Activated CD4-positive, alpha-beta T cell treated with anti-CD3 and anti-CD28 coated beads for 48 hours (primary cell): ENCODE data around the gene GTPBP6.
"Not testable (repeated sequence)": the region's sequence is repeated elsewhere in the genome, so short reads cannot be mapped to it uniquely, and the experiment has no call there.

Source experiments
- DNase-seq: peaks from one replicate; pipeline ENCODE4 v3.0.0-alpha.2; 2020

Gene GTPBP6

GRCh38 chrX:334971-335757 lies 16.6 kb upstream of the GTPBP6 start:
- DNase-seq, result no peak

- no peak for DNase-seq
Observed at GRCh38 chrX:334331-334891, 15.8 kb upstream of the GTPBP6 start.

GRCh38 chrX:333611-334311 lies 15.2 kb upstream of the GTPBP6 start:
- no peak for DNase-seq

DNA sequence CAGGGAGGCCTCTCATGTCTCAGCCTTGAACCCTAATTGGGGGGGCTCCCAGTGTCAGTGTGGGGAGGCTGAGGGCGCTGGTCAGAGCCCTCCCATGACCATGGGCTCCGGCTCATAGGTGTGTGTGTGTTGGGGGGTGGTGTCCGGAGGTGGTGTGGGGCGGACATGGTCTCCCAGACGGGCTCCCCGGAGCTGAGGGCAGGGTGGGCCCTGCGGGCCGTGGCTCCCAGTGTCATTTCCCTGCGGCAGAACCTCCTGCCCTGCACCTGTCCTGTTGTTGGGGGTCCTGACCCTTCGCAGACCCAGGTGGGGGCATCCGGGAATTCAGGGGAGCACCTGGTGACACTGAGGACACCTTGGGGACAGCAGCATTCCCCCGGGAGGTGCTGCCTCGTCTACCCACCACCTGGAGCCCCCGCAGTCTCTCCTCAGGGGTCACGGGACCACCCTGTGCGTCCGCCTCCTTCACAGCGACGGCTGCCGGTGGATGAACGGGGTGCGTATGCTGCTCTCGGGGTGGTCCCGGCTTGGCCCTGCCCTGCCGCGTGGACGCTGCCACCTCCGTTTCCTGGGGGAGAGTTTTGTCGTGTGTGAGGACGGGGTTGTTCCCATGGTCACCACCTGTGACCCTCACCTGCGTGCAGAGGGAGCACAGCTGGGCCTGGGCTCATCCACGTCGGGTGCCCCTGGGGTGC lies 14.5 kb upstream of the GTPBP6 start:
- no peak for DNase-seq

- DNase-seq, result no peak
Observed at GRCh38 chrX:332496-332860, 13.9 kb upstream of the GTPBP6 start.

DNA sequence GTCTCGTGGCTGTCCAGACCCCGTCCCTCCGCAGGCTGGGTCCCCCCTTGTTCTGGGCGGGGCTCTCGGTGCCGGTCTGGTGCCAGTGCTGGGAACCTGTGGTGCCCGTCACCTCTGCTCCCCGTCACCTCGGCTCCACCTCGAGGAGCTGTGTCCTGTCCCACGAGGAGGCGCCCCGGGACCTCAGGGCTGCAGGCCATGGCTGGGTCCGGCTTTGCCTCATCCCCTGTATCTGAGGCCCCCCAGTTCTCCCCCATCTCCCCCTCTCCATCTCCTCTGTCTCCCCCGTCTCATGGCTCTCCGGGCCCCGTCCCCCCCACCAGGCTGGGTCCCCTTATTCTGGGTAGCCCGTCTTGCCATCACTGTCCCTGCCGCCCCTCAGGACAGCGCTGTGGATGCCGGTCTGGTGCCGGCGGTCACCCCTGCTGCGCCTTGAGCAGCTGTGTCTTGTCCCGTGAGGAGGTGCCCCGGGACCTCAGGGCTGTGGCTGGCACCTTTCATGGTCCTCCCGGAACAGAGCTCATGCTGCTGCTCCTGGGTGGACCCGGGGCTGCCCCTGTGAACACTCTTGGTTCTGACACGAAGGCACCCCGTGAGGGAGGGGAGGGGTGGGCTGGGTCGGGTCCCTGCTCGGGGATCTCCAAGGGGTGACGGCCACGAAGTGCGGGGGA lies 13.4 kb upstream of the GTPBP6 start:
- no peak for DNase-seq

DNA sequence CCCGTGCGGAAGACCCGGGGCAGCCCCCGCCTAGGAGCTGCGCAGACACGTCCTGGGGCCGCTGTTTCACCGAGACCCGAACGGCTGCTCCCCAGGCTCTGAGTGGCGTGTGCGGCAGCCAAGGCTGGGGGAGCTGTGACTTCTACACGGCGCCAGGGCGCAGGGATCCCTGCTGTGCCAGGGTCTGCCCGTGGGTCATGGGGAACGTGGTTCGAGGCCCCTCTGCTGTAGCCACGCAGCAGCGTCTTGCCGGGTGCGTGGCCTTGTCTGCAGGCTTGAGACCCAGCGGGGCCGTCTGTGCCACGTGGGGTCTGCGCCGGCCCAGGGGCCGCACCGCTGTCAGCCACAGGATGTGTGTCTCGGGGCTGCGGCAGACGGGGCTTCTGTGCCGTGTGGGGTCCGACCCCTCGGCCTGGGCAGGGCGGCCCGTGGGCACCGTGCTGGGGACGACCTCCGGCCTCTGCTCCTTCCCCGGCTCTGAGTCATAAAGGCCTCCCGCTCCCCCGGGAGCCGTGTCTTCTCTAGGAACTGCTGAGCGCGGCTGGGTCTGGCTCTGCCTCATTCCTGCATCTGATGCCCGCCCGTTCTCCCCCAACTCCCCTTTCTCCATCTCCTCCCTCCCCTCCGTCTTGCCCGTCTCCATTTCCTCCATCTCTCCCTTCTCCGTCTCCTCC lies 12.7 kb upstream of the GTPBP6 start:
- DNase-seq, result no peak

GRCh38 chrX:330726-331150 lies 12.1 kb upstream of the GTPBP6 start:
- no peak for DNase-seq

- DNase-seq, result not testable (repeated sequence)
Observed at GRCh38 chrX:330141-330725, 11.6 kb upstream of the GTPBP6 start.

GRCh38 chrX:329291-329910 lies 10.8 kb upstream of the GTPBP6 start:
- no peak for DNase-seq

- no peak for DNase-seq
Observed at GRCh38 chrX:327660-328126, 9.1 kb upstream of the GTPBP6 start.

- not testable (repeated sequence) for DNase-seq
Observed at GRCh38 chrX:324664-325063, 6.1 kb upstream of the GTPBP6 start.

DNA sequence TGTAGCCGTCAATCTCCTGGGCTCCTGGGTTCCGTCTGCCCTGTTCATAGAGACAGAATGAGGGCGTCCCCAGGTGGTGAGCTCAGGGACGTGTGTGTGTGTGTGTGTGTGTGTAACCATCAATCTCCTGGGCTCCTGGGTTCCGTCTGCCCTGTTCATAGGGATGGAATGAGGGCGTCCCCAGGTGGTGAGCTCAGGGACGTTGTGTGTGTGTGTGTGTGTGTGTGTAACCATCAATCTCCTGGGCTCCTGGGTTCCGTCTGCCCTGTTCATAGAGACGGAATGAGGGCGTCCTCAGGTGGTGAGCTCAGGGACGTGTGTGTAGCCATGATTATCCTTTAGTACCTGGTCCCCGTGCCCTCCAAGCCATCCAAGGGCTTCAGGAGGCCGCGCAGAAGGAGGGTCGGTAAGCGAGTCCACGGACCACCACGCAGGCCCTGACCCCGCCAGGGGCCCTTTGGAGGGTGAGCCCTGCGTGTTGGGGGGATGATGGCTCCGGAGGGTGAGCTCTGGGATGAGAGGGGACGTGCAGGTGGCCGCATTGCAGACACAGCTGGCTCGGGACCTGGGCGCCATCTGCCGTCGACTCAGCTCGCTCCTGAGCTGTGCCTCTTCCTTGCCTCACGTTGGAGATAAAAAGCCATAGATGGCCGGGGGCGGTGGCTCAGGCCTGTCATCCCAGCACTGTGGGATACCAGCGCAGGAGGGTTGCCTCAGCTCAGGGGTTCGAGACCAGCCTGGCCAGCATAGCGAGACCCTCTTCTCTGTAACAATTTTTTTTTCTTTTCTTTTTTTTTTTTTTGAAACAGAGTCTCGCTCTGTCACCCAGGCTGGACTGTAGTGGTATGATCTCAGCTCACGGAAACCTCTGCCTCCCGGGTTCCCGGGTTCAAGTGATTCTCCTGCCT lies 5.4 kb upstream of the GTPBP6 start:
- DNase-seq, result peak; percentile 41

DNA sequence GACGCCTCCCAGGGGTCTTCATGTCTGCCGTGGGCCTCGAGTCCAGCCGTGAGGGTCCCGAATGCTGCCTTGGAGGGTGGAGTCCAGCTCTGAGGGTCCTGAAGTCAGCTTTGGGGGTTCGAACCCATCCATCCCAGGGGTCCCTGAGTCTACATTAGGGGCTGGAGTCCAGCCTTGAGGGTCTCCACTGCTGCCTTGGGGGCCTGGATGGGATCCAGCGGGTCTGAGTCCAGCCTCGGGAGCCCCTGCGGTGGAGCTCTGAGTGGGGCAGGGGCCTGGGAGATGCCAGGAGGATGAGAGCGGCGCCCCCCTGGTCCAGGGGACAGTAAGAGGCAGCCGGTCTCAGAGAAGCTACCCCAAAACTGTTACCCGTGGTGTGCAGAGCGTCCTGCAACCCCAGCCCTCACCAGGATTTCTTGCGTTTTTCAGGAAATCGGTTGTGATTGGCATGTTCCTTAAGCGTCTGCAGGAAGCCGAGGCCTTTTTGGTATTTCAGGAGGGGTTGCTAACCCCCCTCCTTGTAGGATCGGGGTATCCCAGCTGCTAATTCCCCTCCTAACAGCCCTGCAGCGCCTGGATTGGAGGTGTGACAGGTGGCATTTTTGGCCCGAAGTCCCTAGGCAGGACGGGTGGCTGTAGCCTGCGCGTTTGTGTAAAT lies 1.7 kb upstream of the GTPBP6 start:
- no peak for DNase-seq

- DNase-seq, result no peak
Observed at GRCh38 chrX:319579-320125, 1.1 kb upstream of the GTPBP6 start.

- DNase-seq, result peak; percentile 99
Observed at GRCh38 chrX:318068-318738, 393 bp downstream of the GTPBP6 start.

- DNase-seq, result peak; percentile 99
Observed at GRCh38 chrX:317424-318067, 1.1 kb downstream of the GTPBP6 start.
